Activated gamma-delta T cell treated with anti-CD3 and anti-CD28 coated beads, Interleukin-2, amount 50 U/mL, for 16 hours (primary cell): Measurements from ENCODE around the gene PCA3.

Experiments
- DNase-seq: peaks from one replicate; pipeline ENCODE4 v3.0.0-alpha.2; 2020; ENCODE audit warnings: low read depth

PCA3 gene

DNA sequence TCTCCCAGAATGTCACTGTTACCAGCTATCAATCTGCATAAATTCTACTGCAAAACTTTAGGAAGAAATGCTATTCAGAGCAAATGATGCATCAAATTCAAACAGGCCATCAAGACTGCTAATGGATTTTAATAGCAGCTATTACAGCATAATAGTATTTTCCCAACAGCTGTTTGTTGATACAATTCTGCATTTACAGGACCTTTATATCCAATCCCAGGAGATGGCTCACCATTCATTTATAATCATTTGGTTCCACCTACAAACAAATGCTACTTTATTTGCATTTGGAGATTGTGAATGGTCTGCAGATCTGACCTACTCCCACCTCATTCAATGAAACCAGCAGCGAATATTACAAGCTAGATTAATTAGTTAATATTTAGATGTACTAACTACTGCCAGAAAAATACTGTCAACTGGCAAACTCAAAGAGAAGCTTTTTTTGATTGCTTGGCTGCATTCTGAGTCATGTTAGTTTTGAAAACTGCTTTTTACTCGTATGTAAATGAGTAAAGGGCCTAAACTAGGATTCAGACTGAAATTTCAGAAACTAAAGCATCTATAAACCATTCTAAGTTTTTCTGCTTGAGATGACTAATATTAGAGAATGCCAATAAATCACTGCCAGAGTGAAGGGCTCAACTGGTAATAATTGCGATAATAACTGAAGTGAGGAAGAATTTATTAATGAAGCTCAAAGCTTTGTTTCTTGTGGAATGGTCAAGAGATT, 7.1 kb upstream of the PCA3 start:
- no peak for DNase-seq

DNA sequence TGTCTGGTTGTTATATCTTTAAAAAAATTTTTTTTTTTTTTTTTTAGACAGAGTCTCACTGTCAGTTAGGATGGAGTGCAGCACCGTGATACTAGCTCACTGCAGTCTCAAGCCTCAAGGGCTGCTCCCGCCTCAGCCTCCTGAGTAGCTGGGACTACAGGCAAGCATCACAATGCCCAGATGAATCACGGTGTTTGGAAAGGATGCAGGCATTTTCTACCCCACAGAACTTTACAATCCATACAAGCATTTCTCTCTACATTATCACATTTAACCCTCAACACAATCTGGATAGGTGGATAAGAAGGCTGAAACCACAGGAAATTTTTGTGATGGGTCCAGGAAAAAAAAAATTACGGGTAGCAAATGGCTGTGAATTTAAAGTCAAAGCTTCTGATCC, 5.8 kb upstream of the PCA3 start:
- no peak for DNase-seq

DNA sequence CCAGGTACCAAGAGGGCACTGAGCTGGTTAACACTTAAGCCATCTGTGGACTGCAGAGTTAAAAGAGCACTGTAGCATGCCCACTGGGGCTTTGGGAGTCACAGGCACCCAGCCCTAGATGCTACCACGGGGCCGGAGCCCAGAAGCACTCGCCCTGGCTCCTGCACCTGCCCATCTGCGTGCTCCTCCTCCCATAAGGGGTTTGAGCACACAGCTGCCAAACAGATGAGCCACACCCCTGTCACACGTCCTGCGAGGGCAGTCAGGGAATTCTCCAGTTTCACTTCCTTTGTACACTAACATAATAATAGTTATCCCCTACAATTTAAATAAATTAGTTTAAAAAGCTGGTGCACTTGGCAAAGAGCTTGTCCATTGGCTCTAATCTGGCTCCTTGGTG, 4.5 kb upstream of the PCA3 start:
- no peak for DNase-seq

DNA sequence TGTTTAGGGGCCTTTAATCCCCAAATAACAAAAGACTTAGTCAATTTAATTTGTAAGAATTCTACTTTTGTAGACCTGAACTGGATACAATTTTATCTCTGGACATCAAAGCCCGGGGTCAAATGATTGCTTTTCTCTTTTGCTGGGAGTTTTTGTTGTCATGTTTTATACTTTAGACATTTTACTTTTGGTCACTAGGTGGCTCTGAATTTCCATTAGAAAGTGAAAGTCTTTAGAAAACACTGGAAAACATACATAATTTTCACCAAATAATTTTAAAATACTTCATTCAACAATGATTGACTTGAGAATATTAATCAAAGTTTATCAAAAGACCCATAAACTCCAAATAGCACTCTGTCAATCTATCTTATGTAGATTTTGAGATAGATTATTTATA, 2.8 kb upstream of the PCA3 start:
- DNase-seq = no peak

DNA sequence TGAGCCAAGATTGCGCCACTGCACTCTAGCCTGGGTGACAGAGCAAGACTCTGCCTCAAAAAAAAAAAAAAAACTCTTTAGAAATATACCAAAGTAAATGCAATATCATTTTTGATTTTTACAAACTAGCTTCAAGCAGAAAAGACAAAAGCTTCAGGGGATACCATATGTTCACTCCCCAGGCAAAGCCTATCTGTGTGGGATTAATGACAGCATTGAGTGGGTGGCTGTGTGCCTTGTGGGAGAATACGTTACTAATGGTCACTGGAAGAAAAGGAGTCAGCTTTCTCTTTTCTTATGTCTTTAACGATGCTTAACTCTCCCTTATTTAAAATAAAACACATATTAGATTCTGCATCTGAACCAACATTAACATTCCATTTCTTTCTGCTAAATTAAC, 1.9 kb downstream of the PCA3 start:
- DNase-seq = no peak

DNA sequence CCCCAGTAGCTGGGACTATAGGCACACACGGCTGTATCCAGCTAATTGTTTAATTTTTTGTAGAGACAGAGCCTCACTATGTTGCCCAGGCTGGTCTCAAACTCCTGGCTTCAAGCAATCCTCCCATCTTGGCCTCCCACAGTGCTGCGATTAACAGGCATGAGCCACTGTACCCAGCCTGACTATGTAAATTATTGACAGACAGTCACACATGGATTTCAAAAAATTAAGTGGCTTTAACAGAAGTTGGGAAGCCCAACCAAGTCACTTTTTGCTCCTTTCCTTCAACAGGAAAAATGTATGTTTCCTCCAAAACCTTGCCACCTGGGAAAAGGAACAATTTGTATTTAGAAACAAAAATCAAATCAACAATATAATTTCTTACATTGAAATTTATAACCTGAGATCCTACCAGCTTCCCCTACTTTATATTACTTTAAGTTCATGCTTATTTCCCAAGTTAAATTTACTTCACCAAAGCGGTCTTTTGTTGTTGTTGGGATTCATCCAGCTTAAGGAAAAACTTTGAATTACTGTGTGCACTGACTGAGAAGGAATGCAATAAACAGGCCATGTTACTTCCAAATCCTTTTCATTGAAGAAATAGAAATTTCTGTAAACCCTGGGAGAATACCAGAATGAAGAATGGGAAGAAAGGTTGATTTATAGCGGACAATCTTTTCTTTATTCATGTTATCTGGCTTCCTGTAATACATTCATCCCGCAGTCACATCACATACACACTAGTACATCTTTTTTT, 8.6 kb downstream of the PCA3 start:
- no peak for DNase-seq

DNA sequence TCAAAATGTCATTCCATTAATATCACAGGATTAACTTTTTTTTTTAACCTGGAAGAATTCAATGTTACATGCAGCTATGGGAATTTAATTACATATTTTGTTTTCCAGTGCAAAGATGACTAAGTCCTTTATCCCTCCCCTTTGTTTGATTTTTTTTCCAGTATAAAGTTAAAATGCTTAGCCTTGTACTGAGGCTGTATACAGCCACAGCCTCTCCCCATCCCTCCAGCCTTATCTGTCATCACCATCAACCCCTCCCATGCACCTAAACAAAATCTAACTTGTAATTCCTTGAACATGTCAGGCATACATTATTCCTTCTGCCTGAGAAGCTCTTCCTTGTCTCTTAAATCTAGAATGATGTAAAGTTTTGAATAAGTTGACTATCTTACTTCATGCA, 20.6 kb downstream of the PCA3 start:
- DNase-seq = no peak

DNA sequence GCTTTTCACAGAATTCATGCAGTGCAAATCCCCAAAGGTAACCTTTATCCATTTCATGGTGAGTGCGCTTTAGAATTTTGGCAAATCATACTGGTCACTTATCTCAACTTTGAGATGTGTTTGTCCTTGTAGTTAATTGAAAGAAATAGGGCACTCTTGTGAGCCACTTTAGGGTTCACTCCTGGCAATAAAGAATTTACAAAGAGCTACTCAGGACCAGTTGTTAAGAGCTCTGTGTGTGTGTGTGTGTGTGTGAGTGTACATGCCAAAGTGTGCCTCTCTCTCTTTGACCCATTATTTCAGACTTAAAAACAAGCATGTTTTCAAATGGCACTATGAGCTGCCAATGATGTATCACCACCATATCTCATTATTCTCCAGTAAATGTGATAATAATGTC, 21.3 kb downstream of the PCA3 start:
- DNase-seq = no peak

DNA sequence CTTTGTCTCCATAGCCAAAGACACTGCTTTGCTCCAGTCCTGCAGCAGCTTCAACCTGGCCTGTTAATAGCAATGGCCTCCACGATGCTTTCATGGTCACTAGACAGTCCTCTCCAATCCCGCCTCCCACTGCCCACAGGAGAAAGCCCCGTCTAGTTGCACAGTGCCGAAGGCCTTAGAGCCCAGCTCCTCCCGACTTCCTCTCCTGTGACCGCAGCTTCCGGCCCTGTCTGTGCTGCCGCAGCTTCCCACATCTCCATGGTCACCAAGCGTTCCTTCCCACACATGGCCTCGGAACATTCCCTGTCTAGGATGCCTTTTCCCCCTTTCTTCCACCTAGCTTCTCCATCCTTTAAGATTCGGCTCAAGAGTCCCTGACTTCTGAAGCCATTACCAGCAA, 23.4 kb downstream of the PCA3 start:
- DNase-seq = no peak

DNA sequence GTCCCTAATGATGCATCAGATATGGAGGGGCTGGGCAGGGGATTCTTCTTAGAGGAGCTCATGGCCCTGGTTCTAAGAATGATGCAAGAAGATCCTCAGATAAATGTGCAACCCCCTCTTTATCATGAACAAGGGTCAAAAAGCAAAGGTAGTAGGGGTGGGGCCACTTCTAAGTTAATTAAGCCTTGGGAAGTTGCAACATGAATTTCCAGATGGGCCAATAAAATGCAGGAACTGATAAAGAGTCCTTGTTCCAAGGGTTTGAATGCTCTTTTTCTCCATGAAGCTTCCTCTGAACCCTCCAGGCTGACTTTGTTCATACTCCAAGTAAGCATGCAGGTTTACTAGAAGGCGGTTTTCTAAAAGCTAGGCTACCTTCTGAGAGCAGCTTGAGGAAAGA, 25.6 kb downstream of the PCA3 start:
- DNase-seq = no peak

DNA sequence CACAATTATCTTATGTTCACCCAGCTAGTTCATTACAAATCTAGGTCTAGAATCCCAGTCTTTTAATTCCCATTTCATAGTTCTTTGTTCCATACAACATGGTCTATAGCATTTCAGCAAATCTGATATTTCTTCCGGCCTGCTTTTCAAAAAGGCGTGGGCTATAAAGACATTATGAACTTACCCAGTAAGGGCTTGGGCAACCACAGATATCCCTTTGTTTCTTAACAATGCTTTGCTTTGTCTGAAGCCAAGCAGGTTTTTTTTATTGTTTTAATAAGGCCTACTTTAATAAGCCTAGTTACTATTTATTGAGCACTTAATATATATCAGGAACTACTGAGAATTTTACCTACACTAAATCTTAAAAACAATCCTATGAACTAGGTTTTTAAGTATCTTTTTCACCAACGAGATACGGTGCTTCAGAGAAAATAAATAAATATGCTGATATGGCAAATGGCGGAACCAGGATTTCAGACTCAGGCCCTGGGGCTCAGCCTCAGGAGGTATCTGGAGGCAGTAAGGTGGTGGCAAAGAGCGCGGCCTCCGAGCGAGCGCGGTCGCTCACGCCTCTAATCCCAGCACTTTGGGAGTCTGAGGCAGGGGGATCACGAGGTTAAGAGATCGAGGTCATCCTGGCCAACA, 29.7 kb downstream of the PCA3 start:
- no peak for DNase-seq

DNA sequence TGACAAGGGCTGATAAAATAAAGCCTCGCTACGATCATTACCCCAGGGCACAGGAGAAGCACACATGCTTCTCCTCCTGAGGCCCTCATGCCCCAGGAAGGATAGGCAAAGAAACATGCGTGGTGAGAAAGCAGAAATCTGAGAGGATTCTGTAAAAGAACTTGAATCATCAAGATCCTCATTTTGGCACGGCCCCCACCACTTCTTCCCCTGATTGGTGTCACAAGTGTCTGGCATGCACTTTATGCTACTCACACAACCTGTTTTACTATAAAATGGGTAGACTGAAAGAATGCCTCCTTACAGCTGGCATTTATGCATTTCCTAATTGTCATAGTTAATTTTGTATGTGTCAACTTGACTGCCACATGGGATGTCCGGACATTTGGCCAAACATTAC, 32.1 kb downstream of the PCA3 start:
- DNase-seq = no peak

DNA sequence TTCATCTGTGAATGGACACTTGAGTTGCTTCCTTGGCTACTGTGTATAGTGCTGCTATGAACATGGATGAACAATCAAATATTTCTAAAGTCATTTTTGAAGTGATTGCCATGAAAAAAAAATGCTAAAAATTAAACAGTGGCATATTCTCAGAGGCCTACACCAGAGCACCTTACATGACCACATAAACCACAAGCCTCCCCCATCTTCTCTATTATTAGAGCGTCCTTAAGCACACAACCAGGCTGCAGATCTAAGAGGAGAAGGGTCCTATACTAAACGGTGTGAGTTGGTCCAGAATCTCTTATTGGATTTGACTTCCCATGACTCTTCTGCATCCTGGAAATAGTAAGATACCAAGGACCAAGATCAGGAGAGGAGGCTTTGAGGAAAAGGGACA, 34.3 kb downstream of the PCA3 start:
- DNase-seq = no peak

DNA sequence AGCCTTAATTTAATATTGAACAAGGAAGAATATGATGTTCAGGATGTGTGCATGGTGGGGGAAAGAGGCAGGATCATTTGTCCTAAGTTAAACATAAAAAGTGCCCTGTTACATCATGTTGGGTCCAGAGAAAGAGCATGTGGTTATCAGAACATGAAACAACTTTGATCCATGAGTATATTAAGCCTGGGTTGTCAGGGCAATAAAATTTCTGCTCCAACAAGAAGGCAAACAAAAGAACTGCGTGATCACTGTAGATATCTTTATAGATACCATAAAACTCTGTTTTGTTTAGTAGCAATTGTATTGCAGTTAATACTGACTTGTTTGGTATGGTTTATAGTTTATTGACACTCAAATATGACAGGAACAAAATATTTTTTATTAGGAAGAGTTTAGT, 35.2 kb downstream of the PCA3 start:
- no peak for DNase-seq

DNA sequence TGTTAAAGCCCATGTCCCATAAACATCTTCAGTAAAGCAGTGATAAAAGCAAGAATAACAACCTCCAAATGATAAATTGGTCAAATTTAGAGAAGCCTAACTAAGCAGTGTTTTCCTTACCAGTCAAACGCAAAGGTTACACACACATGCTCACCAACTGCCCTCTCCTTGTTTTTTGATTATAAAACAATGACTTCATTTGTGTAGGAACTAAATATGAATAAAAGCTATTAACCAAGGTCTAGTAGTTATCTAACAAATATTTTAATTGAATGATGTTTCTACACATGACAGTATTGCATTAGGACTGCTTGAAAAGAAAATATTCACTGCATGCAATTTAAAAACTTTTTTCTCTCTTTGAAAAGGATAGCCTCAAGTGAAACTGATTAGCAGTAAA, 36.7 kb downstream of the PCA3 start:
- no peak for DNase-seq

DNA sequence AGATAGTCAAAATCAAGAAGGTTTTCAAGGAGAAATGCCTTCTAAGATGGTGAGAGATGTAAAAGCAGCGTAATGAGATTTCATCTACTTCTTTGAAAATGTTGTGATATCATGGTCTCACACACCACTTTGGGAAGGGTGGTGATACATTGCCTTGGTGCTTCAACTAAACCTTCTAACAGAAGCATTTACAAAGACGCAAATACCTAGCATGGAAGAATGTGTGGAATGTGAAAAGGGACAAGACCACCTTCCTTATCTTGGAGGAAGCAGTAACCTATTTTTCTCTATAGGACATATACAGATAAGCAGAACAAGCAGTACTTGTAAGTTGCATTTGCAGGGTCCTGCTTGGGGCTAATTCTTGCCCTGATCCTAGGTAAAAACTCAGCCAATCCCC, 38.8 kb downstream of the PCA3 start:
- no peak for DNase-seq

DNA sequence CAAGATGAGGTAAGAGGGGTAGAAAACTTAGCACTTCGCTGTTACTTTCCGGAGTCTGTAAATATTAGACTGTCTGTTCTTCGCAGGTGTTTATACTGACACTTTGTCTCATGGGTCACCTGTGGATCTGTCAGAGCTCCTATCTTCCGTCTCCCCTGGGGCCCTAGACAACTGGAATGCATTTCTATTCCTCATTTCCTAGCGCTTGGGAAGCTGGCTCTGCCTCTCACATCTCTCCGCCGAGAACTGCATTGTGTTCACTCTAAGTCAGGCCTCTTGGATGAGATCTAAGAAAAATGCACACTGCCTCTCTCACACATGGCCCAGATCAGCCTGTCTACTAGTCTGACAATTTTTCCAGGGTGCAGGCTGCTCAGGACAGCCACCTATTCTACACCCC, 39.5 kb downstream of the PCA3 start:
- no peak for DNase-seq

DNA sequence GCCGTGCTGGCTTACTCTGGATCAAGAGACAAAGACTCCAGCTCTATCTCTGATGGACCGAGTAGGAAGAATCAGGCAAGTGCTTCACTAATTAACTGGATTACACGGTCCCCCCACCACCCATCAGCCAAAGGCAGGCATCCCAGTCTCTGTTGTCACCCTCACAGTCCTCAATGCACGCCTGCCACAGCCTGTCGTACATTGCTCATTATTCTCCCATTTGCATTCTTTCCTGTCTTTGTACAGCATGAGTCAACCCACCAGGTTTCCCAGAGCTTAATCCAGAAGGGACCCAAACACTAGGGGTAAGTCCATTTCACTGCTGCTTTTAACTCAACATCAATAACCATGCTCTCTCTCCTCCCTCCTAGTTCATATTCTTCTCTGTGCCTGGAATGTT, 44.4 kb downstream of the PCA3 start:
- no peak for DNase-seq

DNA sequence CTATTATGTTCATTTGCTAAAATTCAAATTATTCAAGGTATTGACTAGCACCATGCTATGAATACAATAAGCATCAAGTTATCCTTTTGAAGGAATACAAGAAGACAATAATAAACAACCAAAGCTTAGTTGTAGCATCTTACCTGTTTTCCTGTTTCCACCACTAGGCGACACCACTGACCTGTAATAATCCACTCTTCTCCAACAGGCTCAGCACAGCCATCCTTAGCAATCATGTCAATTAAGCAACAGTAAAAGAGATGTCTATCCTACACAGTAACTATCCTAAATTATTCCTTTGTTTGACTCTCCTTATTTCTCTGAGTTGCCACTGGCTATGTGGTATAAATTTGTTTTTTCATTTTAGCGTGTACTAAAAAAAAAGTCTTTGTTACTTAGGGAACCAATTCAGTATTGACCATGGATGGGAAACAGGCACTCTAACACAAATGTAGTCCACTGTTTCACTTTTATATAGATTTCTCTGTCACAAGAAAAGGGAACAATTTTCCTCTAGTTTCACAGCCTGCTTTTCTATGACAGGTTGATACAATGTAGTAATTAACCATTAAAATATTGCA, 46.2 kb downstream of the PCA3 start:
- no peak for DNase-seq

DNA sequence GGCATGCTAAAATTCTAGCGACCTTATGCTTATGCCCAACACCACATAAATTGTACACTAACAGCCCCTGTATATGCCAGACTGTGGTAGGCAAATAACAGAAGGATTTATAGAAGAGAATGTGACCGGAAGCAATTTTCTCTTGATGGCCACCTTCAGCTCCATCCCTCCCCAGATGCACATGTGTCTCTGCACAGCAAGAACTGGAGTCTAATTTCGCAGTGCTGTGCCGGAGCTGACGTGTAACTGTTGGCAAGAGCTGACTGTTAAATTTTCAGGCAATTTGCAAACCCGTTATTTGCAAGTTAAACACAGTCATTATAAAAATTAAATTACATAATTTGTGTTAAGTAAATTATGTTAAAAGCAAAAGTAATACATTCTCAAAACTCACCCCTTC, 48.4 kb downstream of the PCA3 start:
- DNase-seq = no peak

DNA sequence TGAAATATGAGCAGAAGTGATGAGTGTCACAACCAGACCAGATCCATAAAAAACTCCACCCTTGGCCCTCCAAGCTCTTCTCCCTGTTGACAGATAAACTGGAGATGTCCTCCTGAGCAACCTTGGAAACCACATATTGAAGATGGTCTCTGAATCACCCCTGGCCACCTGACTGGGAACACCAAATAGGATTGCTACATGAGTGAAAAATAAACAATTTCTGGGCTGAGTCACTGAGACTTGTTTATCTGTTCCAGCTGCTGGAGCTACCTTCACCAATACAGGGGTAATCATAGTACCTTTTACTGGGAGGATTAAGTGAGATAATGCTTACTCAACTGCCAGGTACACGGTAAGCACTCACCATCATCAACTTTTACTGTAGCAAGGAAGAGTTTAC, 53.3 kb downstream of the PCA3 start:
- DNase-seq = no peak

DNA sequence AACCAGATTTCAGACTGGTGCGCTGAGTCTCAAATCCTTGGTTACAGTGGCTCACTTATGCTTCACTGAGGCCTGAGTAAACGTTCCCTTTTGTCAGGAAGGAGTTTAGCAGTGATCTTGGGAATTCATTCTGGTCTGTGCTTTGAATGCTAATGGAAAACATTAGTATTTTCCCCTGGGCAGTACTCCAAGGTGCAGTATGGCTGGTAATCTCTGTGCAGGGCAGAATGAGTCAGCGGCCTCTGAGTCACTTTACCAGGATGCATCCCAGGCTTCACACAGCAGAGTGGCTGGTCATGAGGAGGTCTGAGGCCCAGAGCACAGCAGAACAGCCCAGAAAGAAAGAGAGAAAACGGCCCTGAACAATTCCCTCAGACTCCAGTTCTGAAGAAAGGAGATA, 54.0 kb downstream of the PCA3 start:
- no peak for DNase-seq

DNA sequence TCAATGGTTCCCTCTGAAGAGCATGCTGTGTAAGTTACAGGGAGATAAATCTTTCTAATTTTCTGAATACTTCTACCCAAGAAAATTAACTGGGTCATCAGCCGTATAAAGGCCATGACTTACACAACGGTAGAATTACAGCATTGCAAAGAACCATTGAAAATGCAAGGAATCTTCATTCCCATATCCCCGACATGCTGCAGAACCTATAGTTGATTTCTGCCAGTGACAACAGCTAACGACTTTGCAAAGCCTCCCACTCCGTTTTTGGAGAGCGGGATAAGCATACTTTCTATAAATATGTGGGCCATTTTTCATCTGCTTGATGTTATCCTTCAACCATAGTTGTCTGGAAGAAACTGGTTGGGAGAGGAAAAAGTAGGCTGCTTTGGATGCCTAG, 56.2 kb downstream of the PCA3 start:
- no peak for DNase-seq
